Measurements from ENCODE around the gene RNU6-9.

- TF ChIP-seq CTCF (IDR thresholded peaks at IDR 0.05) (no peak), POLR2A (IDR thresholded peaks at IDR 0.05) (no peak)
These were observed 36.1 kb downstream of the RNU6-9 start for GRCh38 chr19:929203-929890.

Data from uterus (tissue), 2 donors.